ENCODE data around the gene TRABD2B. TPM values are rescaled to one million over a fixed set of nuclear protein-coding genes. Genes with fewer than 3 reads are reported as not detected.

The TRABD2B gene
- total and polyA plus RNA-seq, 2 donors (not counting 3 experiments of a cell fraction or from before 2014, with no cell fraction given), result not detected

DNA sequence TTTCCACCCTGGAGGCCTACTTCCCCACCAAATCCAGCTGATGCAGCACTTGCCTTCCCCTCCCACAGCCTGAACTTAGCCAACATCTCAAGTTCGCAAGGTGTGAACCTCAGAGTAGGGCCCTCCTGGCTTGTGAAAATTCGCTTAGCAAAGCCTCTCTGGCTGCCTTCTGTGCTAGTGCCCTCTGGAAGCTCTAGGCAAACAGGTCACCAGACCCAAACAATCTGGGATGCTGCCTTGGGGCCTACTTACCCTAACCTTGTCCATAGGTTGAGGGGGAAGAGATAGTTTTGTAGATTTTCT, 30.3 kb upstream of the TRABD2B start:
- no peaks in the 10 kb centered on the region for H3K27me3 ChIP-seq (ENCODE audit: control insufficient read depth in 2 of 2, insufficient read depth in 2 of 2, low read length in 2 of 2)
- dilution Hi-C loops (cut with MboI; ENCODE audit: extremely low pct_ligation_motif_present, low sequenced_read_pairs) (no loop called here), intact Hi-C loops (cut with micrococcal nuclease) (no loop called here)
- no peaks in the 10 kb centered on the region for H3K4me1 ChIP-seq (ENCODE audit: control insufficient read depth, extremely low read depth, insufficient read depth, low read length)
- POLR2A ChIA-PET, result no interaction called here
- no peaks in the 10 kb centered on the region for H4K20me1 ChIP-seq (replicated peaks; ENCODE audit: control insufficient read depth, extremely low read depth, insufficient read depth, low read length)
- no peak overlapping the region for H2AFZ ChIP-seq (ENCODE audit: low read depth, low read length)
- no TSS peak for BruUV-seq (replicated peaks)
- H3K27ac ChIP-seq (ENCODE audit: insufficient read depth, low read depth, low read length), result no peak overlapping the region
- no peak overlapping the region for H3K9ac ChIP-seq (replicated peaks; ENCODE audit: extremely low read depth, insufficient read depth, low read length)
- no peaks in the 10 kb centered on the region for H3K9me1 ChIP-seq (replicated peaks; ENCODE audit: control insufficient read depth, extremely low read depth, insufficient read depth, low read length)
- H3K9me3 ChIP-seq (replicated peaks; ENCODE audit: control insufficient read depth, insufficient read depth, low read length), result no peaks in the 10 kb centered on the region
- no peak for TF ChIP-seq EZH2 (IDR thresholded peaks at IDR 0.05; ENCODE audit: borderline replicate concordance, low read depth, low read length, severe bottlenecking)
- no peak for TF ChIP-seq MYC (IDR thresholded peaks at IDR 0.05; ENCODE audit: low read depth, low read length)
- no peak for TF ChIP-seq JUN (IDR thresholded peaks at IDR 0.05; ENCODE audit: borderline replicate concordance, insufficient read depth, insufficient read length, low read depth)
- H3K36me3 ChIP-seq (ENCODE audit: control insufficient read depth in 2 of 2, extremely low read depth in 1 of 2, insufficient read depth in 2 of 2, low read length in 2 of 2), result no peaks in the 10 kb centered on the region
- no peak overlapping the region for H3K4me2 ChIP-seq (ENCODE audit: insufficient read depth, low read length)
- no peak overlapping the region for H3K4me3 ChIP-seq (replicated peaks in 1 of 3; ENCODE audit: insufficient read depth in 1 of 3, low read depth in 1 of 3, low read length in 3 of 3)
- FAIRE-seq, result no peak
- no peak for DNase-seq (ENCODE audit: low read depth, low spot score)
- CTCF ChIA-PET, result no interaction called here
- no peaks in the 10 kb centered on the region for H3K79me2 ChIP-seq (ENCODE audit: control insufficient read depth, insufficient read depth, low read length)

DNA sequence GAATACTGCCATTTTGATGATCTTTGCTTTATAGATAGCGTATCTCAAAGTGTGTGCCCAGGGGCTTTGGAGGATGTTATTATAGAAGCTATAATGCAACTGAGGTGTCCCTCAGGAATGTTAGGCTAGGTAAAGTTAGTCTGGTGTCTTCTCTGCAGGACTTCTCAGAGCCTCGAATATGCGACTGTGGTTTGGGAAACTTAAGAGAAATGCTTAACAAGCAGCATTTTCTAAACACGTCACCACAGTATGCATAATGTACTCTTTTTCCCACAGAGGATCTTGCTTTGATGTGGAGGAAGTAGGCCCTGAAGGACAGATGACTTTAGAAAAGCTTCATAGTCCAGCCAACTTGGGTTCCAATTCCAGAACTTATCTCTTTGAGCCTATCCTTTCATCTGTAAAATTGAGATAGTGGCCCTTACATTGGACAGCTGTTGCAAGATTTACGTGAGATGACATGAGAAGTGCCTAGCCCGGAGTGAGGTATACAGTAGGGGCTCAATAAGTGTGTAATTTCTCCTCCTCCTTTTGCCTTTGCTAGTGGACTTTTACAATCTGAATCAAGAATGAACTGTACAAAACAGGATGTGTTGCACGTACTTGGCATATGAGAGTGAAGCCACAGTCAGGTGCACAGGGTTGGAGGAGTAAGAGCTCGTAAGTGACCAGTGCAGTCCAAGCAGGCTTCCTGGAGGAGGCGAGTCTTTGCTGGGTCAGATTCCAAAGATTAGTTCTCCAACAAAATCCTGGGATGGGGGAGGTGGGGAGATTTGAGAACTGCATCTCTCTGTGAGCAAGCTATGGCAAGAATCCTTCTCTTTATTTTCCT, 29.7 kb upstream of the TRABD2B start:
- H3K27me3 ChIP-seq (ENCODE audit: control insufficient read depth in 2 of 2, insufficient read depth in 2 of 2, low read length in 2 of 2), result no peaks in the 10 kb centered on the region
- H4K20me1 ChIP-seq (replicated peaks; ENCODE audit: control insufficient read depth, extremely low read depth, insufficient read depth, low read length), result no peaks in the 10 kb centered on the region
- no peak overlapping the region for H3K27ac ChIP-seq (ENCODE audit: insufficient read depth, low read depth, low read length)
- ChIA-PET CTCF (interaction anchor here (1.3 to 1.8 kb wide), 2 partner anchors 12 to 29 kb away, joined by 3 to 9 read pairs; partner anchors contain the start of gene TRABD2B), POLR2A (no interaction called here)
- TF ChIP-seq FOS (IDR thresholded peaks at IDR 0.05; ENCODE audit: borderline replicate concordance, insufficient read depth, low read length) (no peak), POLR2A (IDR thresholded peaks at IDR 0.05; ENCODE audit: low read depth, low read length) (no peak), MAX (IDR thresholded peaks at IDR 0.05; ENCODE audit: insufficient read depth, insufficient read length) (no peak)
- intact Hi-C loops (cut with micrococcal nuclease), result no loop called here
- dilution Hi-C loops (cut with MboI; ENCODE audit: extremely low pct_ligation_motif_present, low sequenced_read_pairs), result no loop called here
- no peak for DNase-seq (ENCODE audit: low read depth, low spot score)
- no peaks in the 10 kb centered on the region for H3K4me1 ChIP-seq (ENCODE audit: control insufficient read depth, extremely low read depth, insufficient read depth, low read length)
- no peak overlapping the region for H3K9ac ChIP-seq (replicated peaks; ENCODE audit: extremely low read depth, insufficient read depth, low read length)
- no peaks in the 10 kb centered on the region for H3K36me3 ChIP-seq (ENCODE audit: control insufficient read depth in 2 of 2, extremely low read depth in 1 of 2, insufficient read depth in 2 of 2, low read length in 2 of 2)
- no peaks in the 10 kb centered on the region for H3K9me1 ChIP-seq (replicated peaks; ENCODE audit: control insufficient read depth, extremely low read depth, insufficient read depth, low read length)
- H3K4me3 ChIP-seq (replicated peaks in 1 of 3; ENCODE audit: insufficient read depth in 1 of 3, low read depth in 1 of 3, low read length in 3 of 3), result no peak overlapping the region
- H3K9me3 ChIP-seq (replicated peaks; ENCODE audit: control insufficient read depth, insufficient read depth, low read length), result no peaks in the 10 kb centered on the region
- H2AFZ ChIP-seq (ENCODE audit: low read depth, low read length), result no peak overlapping the region
- H3K79me2 ChIP-seq (ENCODE audit: control insufficient read depth, insufficient read depth, low read length), result no peaks in the 10 kb centered on the region
- no peak overlapping the region for H3K4me2 ChIP-seq (ENCODE audit: insufficient read depth, low read length)
- no TSS peak for BruUV-seq (replicated peaks)
- no peak for FAIRE-seq
